Neuronal stem cell (in vitro differentiated cells): ENCODE results near the gene BFSP1.

Experiments
- DNase-seq: peaks from one replicate; pipeline ENCODE4 v3.0.0-alpha.2; 2013; ENCODE audit warnings: low spot score
- H2AFZ ChIP-seq: one replicate; pipeline ENCODE4 v1.6.1; 2013; ENCODE audit warnings: mild to moderate bottlenecking, low read length, inconsistent platforms
- H2AK5ac ChIP-seq: 2 replicates; pipeline ENCODE4 v1.6.1; 2013; ENCODE audit warnings: low read depth, mild to moderate bottlenecking, inconsistent platforms, low read length, moderate library complexity, mixed read lengths
- H2BK120ac ChIP-seq: 2 replicates; pipeline ENCODE4 v1.6.1; 2013; ENCODE audit warnings: low read depth, mild to moderate bottlenecking, inconsistent platforms, low read length, moderate library complexity, mixed read lengths
- H2BK12ac ChIP-seq: one replicate; pipeline ENCODE4 v1.6.1; 2013; ENCODE audit warnings: low read length, inconsistent platforms
- H2BK15ac ChIP-seq: 2 replicates; pipeline ENCODE4 v1.6.1; 2013; ENCODE audit warnings: mild to moderate bottlenecking, low read length, inconsistent platforms, mixed read lengths
- H2BK5ac ChIP-seq: one replicate; pipeline ENCODE4 v1.6.1; 2013; ENCODE audit warnings: inconsistent platforms, mild to moderate bottlenecking, low read length, moderate library complexity
- H3K14ac ChIP-seq: one replicate; pipeline ENCODE4 v1.6.1; 2013; ENCODE audit warnings: low read length, inconsistent platforms
- H3K18ac ChIP-seq: 2 replicates; pipeline ENCODE4 v1.6.1; 2013; ENCODE audit warnings: low read length, inconsistent platforms
- H3K23ac ChIP-seq: 2 replicates; pipeline ENCODE4 v1.6.1; 2013; ENCODE audit warnings: low read depth, mild to moderate bottlenecking, mixed read lengths, low read length, inconsistent platforms; ENCODE audit not compliant: poor library complexity
- H3K27ac ChIP-seq: replicated peaks from 3 replicates; pipeline ENCODE4 v1.5.1; 2013; ENCODE audit warnings: low read length, inconsistent platforms
- H3K27me3 ChIP-seq, 3 experiments: 2 replicates each; pipeline ENCODE4 v1.6.1; 2013; ENCODE audit warnings: low read length in 3 of 3, mild to moderate bottlenecking in 2 of 3, inconsistent platforms in 1 of 3, low read depth in 1 of 3, mixed read lengths in 1 of 3, moderate library complexity in 1 of 3; ENCODE audit not compliant: control insufficient read depth in 3 of 3, insufficient read depth in 3 of 3
- H3K36me3 ChIP-seq, 2 donors: replicated peaks in 1 of 2; 2 replicates each; pipeline ENCODE4 v1.6.1; 2013; ENCODE audit warnings: low read length in 2 of 2; ENCODE audit not compliant: control insufficient read depth in 2 of 2, insufficient read depth in 2 of 2
- H3K4ac ChIP-seq: 2 replicates; pipeline ENCODE4 v1.6.1; 2013; ENCODE audit warnings: inconsistent platforms, mild to moderate bottlenecking, low read length, moderate library complexity
- H3K4me1 ChIP-seq, 2 donors: 1 replicate in 1 of 2; 2 replicates in 1 of 2; pipeline ENCODE4 v1.6.1; 2013; ENCODE audit warnings: low read length in 2 of 2, low read depth in 1 of 2; ENCODE audit not compliant: control insufficient read depth in 2 of 2, insufficient read depth in 1 of 2
- H3K4me2 ChIP-seq: one replicate; pipeline ENCODE4 v1.6.1; 2013; ENCODE audit warnings: mild to moderate bottlenecking, low read length, inconsistent platforms; ENCODE audit not compliant: insufficient read depth, poor library complexity, severe bottlenecking
- H3K4me3 ChIP-seq, 2 donors: 2 replicates each; pipeline ENCODE4 v1.5.1; 2013; ENCODE audit warnings: low read length in 2 of 2, mild to moderate bottlenecking in 2 of 2, inconsistent platforms in 1 of 2, moderate library complexity in 1 of 2
- H3K79me1 ChIP-seq: one replicate; pipeline ENCODE4 v1.6.1; 2013; ENCODE audit warnings: low read depth, mild to moderate bottlenecking, inconsistent platforms, low read length, moderate library complexity
- H3K9ac ChIP-seq: one replicate; pipeline ENCODE4 v1.6.1; 2013; ENCODE audit warnings: mild to moderate bottlenecking, low read depth, low read length, inconsistent platforms; ENCODE audit not compliant: poor library complexity
- H3K9me3 ChIP-seq, 2 donors: replicated peaks in 1 of 2; 2 replicates each; pipeline versions ENCODE3 to v1.6.1; 2013; ENCODE audit warnings: low read length in 2 of 2, mild to moderate bottlenecking in 2 of 2, inconsistent platforms in 1 of 2, low read depth in 1 of 2, mixed read lengths in 1 of 2, moderate library complexity in 1 of 2; ENCODE audit not compliant: control insufficient read depth in 2 of 2, insufficient read depth in 1 of 2
- H4K8ac ChIP-seq: one replicate; pipeline ENCODE4 v1.6.1; 2013; ENCODE audit warnings: low read depth, mild to moderate bottlenecking, inconsistent platforms, low read length, moderate library complexity
- H4K91ac ChIP-seq: one replicate; pipeline ENCODE4 v1.6.1; 2013; ENCODE audit warnings: low read length, low read depth, mild to moderate bottlenecking, inconsistent platforms; ENCODE audit not compliant: poor library complexity
- WGBS, 2 donors: extraction: QIAGEN DNeasy Blood & Tissue Kit; methylation state at CpG; one replicate each; pipeline ENCODE4 v1.1.7; 2013; ENCODE audit warnings: missing lambda C conversion rate in 2 of 2, mixed read lengths in 1 of 2; ENCODE audit not compliant: insufficient read length in 2 of 2, insufficient replicate concordance in 1 of 2; ENCODE audit errors: extremely low coverage in 2 of 2; 5-methylcytosine and 5-hydroxymethylcytosine counted together

The BFSP1 gene

GRCh38 chr20:17555106-17555505, 23.9 kb upstream of the BFSP1 start:
- no CpG with 5 or more reads among the region's 3 CpGs for WGBS, 2 donors
- no peaks in the 10 kb centered on the region for H3K79me1 ChIP-seq
- no peak for DNase-seq
- H3K4me2 ChIP-seq = no peak overlapping the region
- no peak overlapping the region for H3K23ac ChIP-seq
- H3K14ac ChIP-seq = no peak overlapping the region
- no peak overlapping the region for H4K91ac ChIP-seq
- peaks cover 5 to 8% of the 10 kb centered on the region in 2 donors for H3K4me1 ChIP-seq
- no peak overlapping the region for H2BK15ac ChIP-seq
- H3K4ac ChIP-seq = no peak overlapping the region
- H2BK5ac ChIP-seq = no peak overlapping the region
- no peak overlapping the region for H3K9ac ChIP-seq
- H2AFZ ChIP-seq = no peak overlapping the region
- no peaks in the 10 kb centered on the region for H3K27me3 ChIP-seq
- no peak overlapping the region for H3K18ac ChIP-seq
- H3K4me3 ChIP-seq = no peak overlapping the region
- no peak overlapping the region for H2BK120ac ChIP-seq
- no peak overlapping the region for H2BK12ac ChIP-seq
- no peak overlapping the region for H3K27ac ChIP-seq
- H3K9me3 ChIP-seq = no peaks in the 10 kb centered on the region
- no peak overlapping the region for H2AK5ac ChIP-seq
- no peaks in the 10 kb centered on the region for H3K36me3 ChIP-seq
- H4K8ac ChIP-seq = no peak overlapping the region

- H2BK5ac ChIP-seq = no peak overlapping the region
- H3K4me2 ChIP-seq = no peak overlapping the region
- no peak overlapping the region for H3K14ac ChIP-seq
- H2BK120ac ChIP-seq = no peak overlapping the region
- DNase-seq = no peak
- no peak overlapping the region for H3K4ac ChIP-seq
- H3K79me1 ChIP-seq = no peaks in the 10 kb centered on the region
- H3K9ac ChIP-seq = no peak overlapping the region
- H2BK12ac ChIP-seq = no peak overlapping the region
- no peak overlapping the region for H4K91ac ChIP-seq
- no peak overlapping the region for H3K18ac ChIP-seq
- no peak overlapping the region for H2BK15ac ChIP-seq
- H3K9me3 ChIP-seq = no peaks in the 10 kb centered on the region
- H3K4me3 ChIP-seq = no peak overlapping the region
- H3K4me1 ChIP-seq = no peaks in the 10 kb centered on the region
- no CpG with 5 or more reads among the region's 4 CpGs for WGBS, 2 donors
- H3K36me3 ChIP-seq = no peaks in the 10 kb centered on the region
- H4K8ac ChIP-seq = no peak overlapping the region
- no peak overlapping the region for H2AK5ac ChIP-seq
- no peak overlapping the region for H3K23ac ChIP-seq
- no peak overlapping the region for H3K27ac ChIP-seq
- H3K27me3 ChIP-seq = peaks cover 0 to 2% (median 0%) of the 10 kb centered on the region in 3 experiments
- H2AFZ ChIP-seq = no peak overlapping the region
These were observed 18.0 kb upstream of the BFSP1 start for GRCh38 chr20:17549131-17549530.

GRCh38 chr20:17545127-17545526, 13.9 kb upstream of the BFSP1 start:
- WGBS, 2 donors = no CpG with 5 or more reads among the region's 4 CpGs
- DNase-seq = no peak

GRCh38 chr20:17543531-17544131, 12.5 kb upstream of the BFSP1 start:
- Histone ChIP-seq H2AFZ (no peak overlapping the region), H3K9me3 (no peaks in the 10 kb centered on the region), H3K27ac (no peak overlapping the region), H3K4ac (no peak overlapping the region), H4K8ac (no peak overlapping the region), H3K18ac (no peak overlapping the region), H3K79me1 (no peaks in the 10 kb centered on the region), H2BK12ac (no peak overlapping the region), H2BK15ac (no peak overlapping the region), H3K36me3 (no peaks in the 10 kb centered on the region), H3K9ac (no peak overlapping the region), H2AK5ac (no peak overlapping the region), H2BK5ac (no peak overlapping the region), H3K4me1 (no peaks in the 10 kb centered on the region), H3K14ac (no peak overlapping the region), H3K27me3 (peaks cover 0 to 25% (median 3%) of the 10 kb centered on the region in 3 experiments), H4K91ac (no peak overlapping the region), H3K4me3 (no peak overlapping the region), H3K23ac (no peak overlapping the region), H3K4me2 (no peak overlapping the region), H2BK120ac (no peak overlapping the region)
- WGBS, 2 donors = no CpG with 5 or more reads among the region's 5 CpGs
- no peak for DNase-seq

More at GRCh38 chr20:17545127-17545526, 13.9 kb upstream of the BFSP1 start:
- Histone ChIP-seq H3K27me3 (peaks cover 0 to 23% (median 3%) of the 10 kb centered on the region in 3 experiments), H3K4me3 (no peak overlapping the region), H2AK5ac (no peak overlapping the region), H2AFZ (no peak overlapping the region), H3K9ac (no peak overlapping the region), H2BK15ac (no peak overlapping the region), H3K9me3 (no peaks in the 10 kb centered on the region), H3K23ac (no peak overlapping the region), H3K79me1 (no peaks in the 10 kb centered on the region), H3K27ac (no peak overlapping the region), H3K4me2 (no peak overlapping the region), H3K4me1 (no peaks in the 10 kb centered on the region), H4K91ac (no peak overlapping the region), H3K4ac (no peak overlapping the region), H3K18ac (no peak overlapping the region), H3K14ac (no peak overlapping the region), H4K8ac (no peak overlapping the region), H2BK5ac (no peak overlapping the region), H2BK12ac (no peak overlapping the region), H2BK120ac (no peak overlapping the region), H3K36me3 (no peaks in the 10 kb centered on the region)
